IPS-NIHi7 (cell line): Measurements from ENCODE around the gene ZNF865.

Source experiments
- DNase-seq: peaks from one replicate; pipeline ENCODE4 v3.0.0; 2012; ENCODE audit warnings: mixed read lengths; ENCODE audit errors: extremely low spot score

Gene ZNF865

GRCh38 chr19:55623561-55623960, 18.1 kb downstream of the ZNF865 start:
- DNase-seq, result no peak

- DNase-seq, result peak; percentile 91
Observed at GRCh38 chr19:55624109-55625003, 18.9 kb downstream of the ZNF865 start, which contains the start of gene ZNF784. TSS of gene ZNF784 (minus strand) at chr19:55624566. CDS start at chr19:55624561, 5 bp downstream.

GRCh38 chr19:55625004-55625326, 19.5 kb downstream of the ZNF865 start:
- DNase-seq, result no peak

GRCh38 chr19:55626350-55626749, 20.9 kb downstream of the ZNF865 start:
- DNase-seq, result no peak

GRCh38 chr19:55632463-55632834, 27.0 kb downstream of the ZNF865 start:
- DNase-seq, result peak; percentile 52

- DNase-seq, result no peak
Observed at GRCh38 chr19:55633861-55634260, 28.4 kb downstream of the ZNF865 start.

GRCh38 chr19:55635334-55635717, 29.9 kb downstream of the ZNF865 start:
- no peak for DNase-seq

- DNase-seq, result no peak
Observed at GRCh38 chr19:55635856-55636440, 30.5 kb downstream of the ZNF865 start.

GRCh38 chr19:55636723-55637122, 31.3 kb downstream of the ZNF865 start:
- DNase-seq, result no peak

- DNase-seq, result no peak
Observed at GRCh38 chr19:55637534-55637933, 32.1 kb downstream of the ZNF865 start.

- no peak for DNase-seq
Observed at GRCh38 chr19:55638864-55639359, 33.5 kb downstream of the ZNF865 start.

GRCh38 chr19:55640043-55640576, 34.7 kb downstream of the ZNF865 start:
- no peak for DNase-seq

- peak; percentile 71 for DNase-seq
Observed at GRCh38 chr19:55640577-55641425, 35.4 kb downstream of the ZNF865 start, which contains the start of gene ZNF580. TSS of gene ZNF580 (plus strand) at chr19:55641002. CDS start at chr19:55642509, 1,507 bp downstream.

- no peak for DNase-seq
Observed at GRCh38 chr19:55641426-55642152, 36.1 kb downstream of the ZNF865 start.

- no peak for DNase-seq
Observed at GRCh38 chr19:55642153-55643002, 36.9 kb downstream of the ZNF865 start.

GRCh38 chr19:55643003-55643886, 37.8 kb downstream of the ZNF865 start, which contains the start of gene ZNF581:
TSS of gene ZNF581 (plus strand) at chr19:55643649. CDS start at chr19:55644572, 923 bp downstream.
- peak; percentile 73 for DNase-seq

GRCh38 chr19:55643887-55644176, 38.4 kb downstream of the ZNF865 start:
- DNase-seq, result no peak

- DNase-seq, result no peak
Observed at GRCh38 chr19:55644191-55644833, 38.9 kb downstream of the ZNF865 start.
